Endodermal cell (in vitro differentiated cells): ENCODE data around the gene PACSIN1. TPM values are rescaled to one million over a fixed set of nuclear protein-coding genes. Genes with fewer than 3 reads are reported as not detected.

Source experiments
- DNase-seq: peaks from one replicate; pipeline ENCODE4 v3.0.0-alpha.2; 2017
- H3K27ac ChIP-seq: 2 replicates; pipeline ENCODE4 v1.5.1; 2013; ENCODE audit warnings: mild to moderate bottlenecking, low read depth, low read length, moderate library complexity
- H3K27me3 ChIP-seq: 2 replicates; pipeline ENCODE4 v1.6.1; 2013; ENCODE audit warnings: mild to moderate bottlenecking, low read length, moderate library complexity; ENCODE audit not compliant: insufficient read depth, control insufficient read depth, poor library complexity, severe bottlenecking
- H3K36me3 ChIP-seq: 2 replicates; pipeline ENCODE4 v1.7.0; 2013; ENCODE audit warnings: mild to moderate bottlenecking, low read length, moderate library complexity; ENCODE audit not compliant: control insufficient read depth, insufficient read depth
- H3K4me1 ChIP-seq: one replicate; pipeline ENCODE4 v1.7.0; 2013; ENCODE audit warnings: low read length; ENCODE audit not compliant: control insufficient read depth, insufficient read depth
- H3K4me3 ChIP-seq: 2 replicates; pipeline ENCODE4 v1.5.1; 2013; ENCODE audit warnings: mild to moderate bottlenecking, low read length, moderate library complexity
- H3K9ac ChIP-seq: 2 replicates; pipeline ENCODE4 v1.6.1; 2013; ENCODE audit warnings: mild to moderate bottlenecking, low read length, moderate library complexity; ENCODE audit not compliant: poor library complexity, severe bottlenecking; ENCODE audit errors: extremely low read depth
- H3K9me3 ChIP-seq: 2 replicates; pipeline ENCODE4 v1.6.1; 2013; ENCODE audit warnings: mild to moderate bottlenecking, low read length, moderate library complexity; ENCODE audit not compliant: control insufficient read depth
- H3K27ac Mint-ChIP-seq: 2 replicates; pipeline ENCODE4 v1.8.0; 2020; ENCODE audit warnings: mixed read lengths
- H3K27me3 Mint-ChIP-seq: 2 replicates; pipeline ENCODE4 v1.8.0; 2021; ENCODE audit warnings: mild to moderate bottlenecking, mixed read lengths; ENCODE audit not compliant: insufficient read depth
- H3K36me3 Mint-ChIP-seq: 2 replicates; pipeline ENCODE4 v1.8.0; 2020; ENCODE audit warnings: low read depth, mixed read lengths
- H3K4me1 Mint-ChIP-seq: 2 replicates; pipeline ENCODE4 v1.8.0; 2020; ENCODE audit warnings: mixed read lengths
- H3K4me3 Mint-ChIP-seq: 2 replicates; pipeline ENCODE4 v1.8.0; 2020; ENCODE audit warnings: mild to moderate bottlenecking, moderate library complexity, mixed read lengths
- H3K9me3 Mint-ChIP-seq: 2 replicates; pipeline ENCODE4 v1.8.0; 2020; ENCODE audit warnings: mild to moderate bottlenecking, mixed read lengths
- WGBS, 2 experiments: methylation state at CpG; one replicate each; pipeline versions ENCODE4 v1.1.5 to v1.1.7; 2013; ENCODE audit warnings: missing lambda C conversion rate in 2 of 2, mixed read lengths in 1 of 2; ENCODE audit not compliant: insufficient coverage in 1 of 2, insufficient read length in 1 of 2; 5-methylcytosine and 5-hydroxymethylcytosine counted together
- total RNA-seq, 2 donors: library from RNA; stranded (reverse); fragmentation: NEBNext Ultra II Directional in 1 of 2; extraction: Animal tissue kit (Norgen Biotek cat#: 25700) in 1 of 2; gene quantifications; 2 replicates in 1 of 2; 3 replicates in 1 of 2; pipeline ENCODE4 v1.2.1, GENCODE V29; 2021
- TF ChIP-seq, protein P1 (sequence below): fragments of 200-600 bp; sonication (generic); conservative IDR thresholded peaks from 2 replicates; pipeline ENCODE4 v1.5.0; 2021; ENCODE audit warnings: antibody characterized with exemption, mild to moderate bottlenecking

PACSIN1 gene
- total RNA-seq, 2 donors from 2014 or later, result 7.2 to 7.3 TPM

- 85 to 86% methylated on average over 9 to 13 of the region's 13 CpGs for WGBS, 2 experiments
- H3K27me3 Mint-ChIP-seq, result peaks cover 64% of the 10 kb centered on the region
- H3K4me1 Mint-ChIP-seq, result peaks cover 38% of the 10 kb centered on the region
- peak; percentile 54 for DNase-seq
- H3K4me1 ChIP-seq, result peaks cover 23% of the 10 kb centered on the region
- TF ChIP-seq, protein P1, sequence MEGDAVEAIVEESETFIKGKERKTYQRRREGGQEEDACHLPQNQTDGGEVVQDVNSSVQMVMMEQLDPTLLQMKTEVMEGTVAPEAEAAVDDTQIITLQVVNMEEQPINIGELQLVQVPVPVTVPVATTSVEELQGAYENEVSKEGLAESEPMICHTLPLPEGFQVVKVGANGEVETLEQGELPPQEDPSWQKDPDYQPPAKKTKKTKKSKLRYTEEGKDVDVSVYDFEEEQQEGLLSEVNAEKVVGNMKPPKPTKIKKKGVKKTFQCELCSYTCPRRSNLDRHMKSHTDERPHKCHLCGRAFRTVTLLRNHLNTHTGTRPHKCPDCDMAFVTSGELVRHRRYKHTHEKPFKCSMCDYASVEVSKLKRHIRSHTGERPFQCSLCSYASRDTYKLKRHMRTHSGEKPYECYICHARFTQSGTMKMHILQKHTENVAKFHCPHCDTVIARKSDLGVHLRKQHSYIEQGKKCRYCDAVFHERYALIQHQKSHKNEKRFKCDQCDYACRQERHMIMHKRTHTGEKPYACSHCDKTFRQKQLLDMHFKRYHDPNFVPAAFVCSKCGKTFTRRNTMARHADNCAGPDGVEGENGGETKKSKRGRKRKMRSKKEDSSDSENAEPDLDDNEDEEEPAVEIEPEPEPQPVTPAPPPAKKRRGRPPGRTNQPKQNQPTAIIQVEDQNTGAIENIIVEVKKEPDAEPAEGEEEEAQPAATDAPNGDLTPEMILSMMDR, result no peak
- H3K9me3 ChIP-seq, result no peaks in the 10 kb centered on the region
- no peaks in the 10 kb centered on the region for H3K36me3 Mint-ChIP-seq
- H3K27me3 ChIP-seq, result peaks cover 38% of the 10 kb centered on the region
- H3K9ac ChIP-seq, result no peak overlapping the region
- H3K4me3 Mint-ChIP-seq, result peak overlapping the region; percentile 58
- H3K27ac Mint-ChIP-seq, result no peak overlapping the region
- no peak overlapping the region for H3K27ac ChIP-seq
- H3K36me3 ChIP-seq, result no peaks in the 10 kb centered on the region
- H3K4me3 ChIP-seq, result no peak overlapping the region
- no peaks in the 10 kb centered on the region for H3K9me3 Mint-ChIP-seq
Observed at GRCh38 chr6:34515473-34516387, 49.9 kb downstream of the PACSIN1 start.

- H3K4me3 Mint-ChIP-seq, result no peak overlapping the region
- WGBS, 2 experiments, result 88 to 89% methylated on average over 11 to 22 of the region's 22 CpGs
- no peaks in the 10 kb centered on the region for H3K36me3 Mint-ChIP-seq
- peaks cover 23% of the 10 kb centered on the region for H3K4me1 ChIP-seq
- peak; percentile 41 for DNase-seq
- H3K27me3 Mint-ChIP-seq, result peaks cover 58% of the 10 kb centered on the region
- no peak overlapping the region for H3K27ac ChIP-seq
- TF ChIP-seq, protein P1, result no peak
- peaks cover 36% of the 10 kb centered on the region for H3K4me1 Mint-ChIP-seq
- peaks cover 38% of the 10 kb centered on the region for H3K27me3 ChIP-seq
- no peak overlapping the region for H3K9ac ChIP-seq
- no peaks in the 10 kb centered on the region for H3K9me3 ChIP-seq
- no peaks in the 10 kb centered on the region for H3K9me3 Mint-ChIP-seq
- no peaks in the 10 kb centered on the region for H3K36me3 ChIP-seq
- H3K27ac Mint-ChIP-seq, result no peak overlapping the region
- no peak overlapping the region for H3K4me3 ChIP-seq
Observed at GRCh38 chr6:34516391-34517324, 50.8 kb downstream of the PACSIN1 start.

DNA sequence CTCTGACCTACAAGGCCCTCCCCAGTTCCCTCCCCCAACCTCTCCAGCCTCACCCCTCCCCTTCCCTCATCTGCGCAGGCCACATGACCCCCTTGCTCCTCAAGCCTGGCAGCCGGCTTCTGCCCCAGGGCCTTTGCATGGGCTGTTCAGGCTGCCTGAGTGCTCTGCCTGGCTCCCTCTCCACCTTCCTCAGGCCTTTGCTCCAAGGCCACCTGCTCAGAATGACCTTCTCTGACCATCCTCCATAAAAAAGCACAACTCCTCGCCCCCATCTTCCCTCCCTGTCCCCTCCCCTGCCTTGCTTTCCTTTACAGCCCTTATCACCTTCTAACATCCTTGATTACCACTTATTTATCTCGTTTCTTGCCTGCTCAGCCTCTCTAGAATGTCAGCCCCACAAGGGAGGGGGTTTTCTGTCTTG is 51.6 kb downstream of the PACSIN1 start:
- no peak overlapping the region for H3K27ac ChIP-seq
- H3K36me3 ChIP-seq, result no peaks in the 10 kb centered on the region
- H3K4me1 Mint-ChIP-seq, result peaks cover 32% of the 10 kb centered on the region
- peaks cover 37% of the 10 kb centered on the region for H3K27me3 ChIP-seq
- H3K4me3 Mint-ChIP-seq, result no peak overlapping the region
- peaks cover 20% of the 10 kb centered on the region for H3K4me1 ChIP-seq
- H3K27ac Mint-ChIP-seq, result no peak overlapping the region
- no peaks in the 10 kb centered on the region for H3K9me3 Mint-ChIP-seq
- WGBS, 2 experiments, result 81 to 86% methylated on average over 3 to 4 of the region's 4 CpGs
- DNase-seq, result peak; percentile 42
- H3K27me3 Mint-ChIP-seq, result peaks cover 53% of the 10 kb centered on the region
- no peak overlapping the region for H3K4me3 ChIP-seq
- TF ChIP-seq, protein P1, result no peak
- no peak overlapping the region for H3K9ac ChIP-seq
- no peaks in the 10 kb centered on the region for H3K36me3 Mint-ChIP-seq
- no peaks in the 10 kb centered on the region for H3K9me3 ChIP-seq
